Kidney glomerular epithelial cell (primary cell): ENCODE measurements around the gene F10.

Experiments used
- DNase-seq: peaks from one replicate; lab custom pipeline; 2025; lab: John Stamatoyannopoulos, UW

The F10 gene

GRCh38 chr13:113171250-113172125 lies 48.9 kb downstream of the F10 start:
- no peak for DNase-seq

GRCh38 chr13:113172419-113172926 lies 49.9 kb downstream of the F10 start:
- no peak for DNase-seq

- DNase-seq = no peak
These were observed 53.7 kb downstream of the F10 start for GRCh38 chr13:113176280-113176679.

- DNase-seq = no peak
These were observed 54.2 kb downstream of the F10 start for GRCh38 chr13:113176822-113177221.

GRCh38 chr13:113178070-113178895 lies 55.7 kb downstream of the F10 start:
- no peak for DNase-seq

- DNase-seq = no peak
These were observed 56.2 kb downstream of the F10 start for GRCh38 chr13:113178896-113179167.

GRCh38 chr13:113179374-113180230 lies 57.0 kb downstream of the F10 start:
- no peak for DNase-seq

- no peak for DNase-seq
These were observed 59.4 kb downstream of the F10 start for GRCh38 chr13:113182046-113182445.

GRCh38 chr13:113183450-113184129 lies 61.0 kb downstream of the F10 start:
- no peak for DNase-seq

- DNase-seq = no peak
These were observed 62.2 kb downstream of the F10 start for GRCh38 chr13:113184568-113185440.

- DNase-seq = no peak
These were observed 63.7 kb downstream of the F10 start for GRCh38 chr13:113186061-113186900.

GRCh38 chr13:113187263-113187669 lies 64.7 kb downstream of the F10 start:
- peak; percentile 96 for DNase-seq

GRCh38 chr13:113187883-113188665 lies 65.5 kb downstream of the F10 start:
- DNase-seq = no peak

GRCh38 chr13:113190181-113190580 lies 67.6 kb downstream of the F10 start:
- no peak for DNase-seq

GRCh38 chr13:113192279-113192678 lies 69.7 kb downstream of the F10 start:
- no peak for DNase-seq

GRCh38 chr13:113192902-113193301 lies 70.3 kb downstream of the F10 start:
- DNase-seq = no peak

GRCh38 chr13:113195360-113195759 lies 72.8 kb downstream of the F10 start:
- DNase-seq = no peak

GRCh38 chr13:113196970-113197737 lies 74.6 kb downstream of the F10 start:
- no peak for DNase-seq
